Measurements from ENCODE around the gene INO80B.

- no peak for TF ChIP-seq POLR2AphosphoS5 (IDR thresholded peaks at IDR 0.05; ENCODE audit: low read depth, low read length)
- TF ChIP-seq FOSL2 (IDR thresholded peaks at IDR 0.05; ENCODE audit: borderline replicate concordance, low read depth): no peak
- no peak for TF ChIP-seq ZBTB33 (IDR thresholded peaks at IDR 0.05; ENCODE audit: borderline replicate concordance, low read depth)
- TF ChIP-seq CTCF (IDR thresholded peaks at IDR 0.05): no peak
- TF ChIP-seq TAF1 (IDR thresholded peaks at IDR 0.05; ENCODE audit: borderline replicate concordance, low read depth, low read length): no peak
- TF ChIP-seq EZH2phosphoT487 (IDR thresholded peaks at IDR 0.05; ENCODE audit: borderline replicate concordance, low read depth): no peak
- TF ChIP-seq SIN3A (IDR thresholded peaks at IDR 0.05; ENCODE audit: borderline replicate concordance, low read depth, low read length): no peak
- TF ChIP-seq PBX3 (IDR thresholded peaks at IDR 0.05): no peak
Measured at GRCh38 chr2:74441170-74441689, 13.7 kb upstream of the INO80B start.
